WTC11 (cell line): ENCODE measurements around the gene SVEP1. TPM values are rescaled to one million over a fixed set of nuclear protein-coding genes. Genes with fewer than 3 reads are reported as not detected.

Experiments
- ATAC-seq: fragments of 200-7000 bp; cut with Tn5 transposase; 2 replicates; pipeline ENCODE4 v1.10.0; 2021; ENCODE audit warnings: mild to moderate bottlenecking, moderate library complexity
- CTCF ChIA-PET: fragments of 300-600 bp; sonication (Branson Sonifier 250); formaldehyde crosslinking; loops from one replicate; lab custom pipeline; 2021; ENCODE audit warnings: antibody characterized with exemption; lab: Charles Lee
- POLR2A ChIA-PET: fragments of 350-600 bp; sonication (Branson Sonifier 250); formaldehyde crosslinking; loops from one replicate; lab custom pipeline; 2021; ENCODE audit warnings: antibody characterized with exemption; lab: Charles Lee
- DNase-seq: peaks from one replicate; pipeline ENCODE4 v3.0.0; 2021; ENCODE audit warnings: low spot score
- H3K27ac Mint-ChIP-seq: 2 replicates; pipeline ENCODE4 v1.8.0; 2021; ENCODE audit warnings: mixed read lengths
- H3K27me3 Mint-ChIP-seq: 2 replicates; pipeline ENCODE4 v1.8.0; 2021; ENCODE audit warnings: low read depth, mild to moderate bottlenecking, moderate library complexity, mixed read lengths
- H3K36me3 Mint-ChIP-seq: 2 replicates; pipeline ENCODE4 v1.8.0; 2021; ENCODE audit warnings: mixed read lengths
- H3K4me1 Mint-ChIP-seq: 2 replicates; pipeline ENCODE4 v1.8.0; 2022; ENCODE audit warnings: mixed read lengths
- H3K4me3 Mint-ChIP-seq: 2 replicates; pipeline ENCODE4 v1.8.0; 2021; ENCODE audit warnings: mild to moderate bottlenecking, moderate library complexity, mixed read lengths
- H3K9me3 Mint-ChIP-seq: 2 replicates; pipeline ENCODE4 v1.8.0; 2021; ENCODE audit warnings: mixed read lengths
- ATF2 ChIP-seq: sonication (generic); formaldehyde crosslinking; IDR thresholded peaks from 2 replicates; pipeline ENCODE4 v1.8.1; 2022; ENCODE audit warnings: low read depth, missing genetic modification reagents, borderline replicate concordance
- CREB1 ChIP-seq: sonication (generic); formaldehyde crosslinking; IDR thresholded peaks from 2 replicates; pipeline ENCODE4 v1.8.0; 2023; ENCODE audit warnings: mild to moderate bottlenecking, missing genetic modification reagents
- GRHL2 ChIP-seq: fragments of 250-450 bp; sonication (Bioruptor Pico); IDR thresholded peaks from 2 replicates; pipeline ENCODE4 v1.8.0; 2022; ENCODE audit warnings: mild to moderate bottlenecking, moderate library complexity; ENCODE audit not compliant: insufficient replicate concordance, severe bottlenecking
- NR3C1 ChIP-seq: sonication (generic); formaldehyde crosslinking; conservative IDR thresholded peaks from 2 replicates; pipeline ENCODE4 v1.8.1; 2023; ENCODE audit warnings: low read depth, mild to moderate bottlenecking, missing genetic modification reagents
- OVOL2 ChIP-seq: fragments of 250-450 bp; sonication (Bioruptor Pico); IDR thresholded peaks from 2 replicates; pipeline ENCODE4 v1.9.0; 2021; ENCODE audit warnings: mild to moderate bottlenecking, borderline replicate concordance
- PREB ChIP-seq: sonication (generic); formaldehyde crosslinking; IDR thresholded peaks from 2 replicates; pipeline ENCODE4 v1.8.1; 2022; ENCODE audit warnings: mild to moderate bottlenecking, missing genetic modification reagents, moderate library complexity, borderline replicate concordance
- USF1 ChIP-seq: sonication (generic); formaldehyde crosslinking; IDR thresholded peaks from 2 replicates; pipeline ENCODE4 v1.8.0; 2022; ENCODE audit warnings: mild to moderate bottlenecking, missing genetic modification reagents
- ZNF396 ChIP-seq: fragments of 250-450 bp; sonication (Bioruptor Pico); IDR thresholded peaks from 2 replicates; pipeline ENCODE4 v1.8.0; 2021; ENCODE audit warnings: mild to moderate bottlenecking, moderate library complexity, borderline replicate concordance
- total RNA-seq: library from RNA; stranded (reverse); gene quantifications from 3 replicates; pipeline ENCODE4 v1.2.3, GENCODE V29; 2021

SVEP1 gene
- total RNA-seq, 1 experiment from 2014 or later: 0.74 TPM

GRCh38 chr9:110317911-110318310 lies 261.6 kb downstream of the SVEP1 start:
- Mint-ChIP-seq H3K4me3 (no peak overlapping the region), H3K36me3 (peaks cover 2% of the 10 kb centered on the region; the same call in 1 of the 2 replicates), H3K27me3 (no peaks in the 10 kb centered on the region), H3K4me1 (peaks cover 8% of the 10 kb centered on the region), H3K27ac (no peak overlapping the region), H3K9me3 (peaks cover 6% of the 10 kb centered on the region)
- TF ChIP-seq NR3C1 (CRISPR knock-in tag) (no peak), ATF2 (no peak), CREB1 (CRISPR knock-in tag) (no peak), USF1 (CRISPR knock-in tag) (no peak), OVOL2 (CRISPR knock-in tag) (no peak), GRHL2 (CRISPR knock-in tag) (no peak), ZNF396 (CRISPR knock-in tag) (no peak)
- ATAC-seq (no peak), DNase-seq (no peak)
- CTCF ChIA-PET: no interaction called here
- POLR2A ChIA-PET: no interaction called here

GRCh38 chr9:110316261-110317075 lies 263.1 kb downstream of the SVEP1 start:
- ATAC-seq (no peak), DNase-seq (no peak)
- no peak for TF ChIP-seq GRHL2 (CRISPR knock-in tag)
- TF ChIP-seq PREB: no peak
- Mint-ChIP-seq H3K4me1 (peaks cover 8% of the 10 kb centered on the region), H3K4me3 (no peak overlapping the region), H3K27me3 (no peaks in the 10 kb centered on the region), H3K9me3 (peaks cover 16% of the 10 kb centered on the region), H3K36me3 (peaks cover 12% of the 10 kb centered on the region), H3K27ac (no peak overlapping the region)
- ChIA-PET POLR2A (no interaction called here), CTCF (no interaction called here)

Other genes with a start within 250 kb of the SVEP1 start
- gene TXNDC8, start 241.9 kb downstream of the SVEP1 start, total RNA-seq: not detected in 3 replicates
- gene MUSK, start 89.0 kb upstream of the SVEP1 start, total RNA-seq: not detected in 3 replicates